ENCODE results near the gene SLC22A13. TPM values are rescaled to one million over a fixed set of nuclear protein-coding genes. Genes with fewer than 3 reads are reported as not detected.

SLC22A13 gene
- total and polyA plus RNA-seq, 4 donors: 0.08 to 0.64 (median 0.20) TPM; not detected in 1

- H3K36me3 ChIP-seq (ENCODE audit: control insufficient read depth in 4 of 4, insufficient read depth in 4 of 4, low read length in 4 of 4): no peaks in the 10 kb centered on the region
- no peaks in the 10 kb centered on the region for H3K27me3 ChIP-seq (ENCODE audit: control insufficient read depth in 3 of 3, insufficient read depth in 3 of 3, low read length in 2 of 3)
- DNase-seq (no peak), ATAC-seq (ENCODE audit: insufficient read depth, low FRiP score) (no peak)
- no peak overlapping the region for H3K27ac ChIP-seq (ENCODE audit: low read depth in 1 of 2, low read length in 1 of 2)
- H3K4me1 ChIP-seq (ENCODE audit: control insufficient read depth in 5 of 5, insufficient read depth in 5 of 5, low read length in 5 of 5): no peaks in the 10 kb centered on the region
- no peak for TF ChIP-seq CTCF (IDR thresholded peaks at IDR 0.05; ENCODE audit: control extremely low read depth, extremely low read depth)
- H3K9me3 ChIP-seq (ENCODE audit: control insufficient read depth in 4 of 4, insufficient read depth in 3 of 4, low read length in 3 of 4): peaks cover 0 to 2% (median 0%) of the 10 kb centered on the region in 4 donors
- WGBS, 2 donors: 79 to 82% methylated on average over 5 of the region's 5 CpGs
- no peak overlapping the region for H3K9ac ChIP-seq (ENCODE audit: insufficient read depth in 1 of 2, low read length in 2 of 2)
- no peak overlapping the region for H3K4me3 ChIP-seq
Observed at GRCh38 chr3:38314764-38315487, 49.3 kb downstream of the SLC22A13 start.

- no peak overlapping the region for H3K9ac ChIP-seq (ENCODE audit: insufficient read depth in 1 of 2, low read length in 2 of 2)
- no peaks in the 10 kb centered on the region for H3K36me3 ChIP-seq (ENCODE audit: control insufficient read depth in 4 of 4, insufficient read depth in 4 of 4, low read length in 4 of 4)
- H3K27me3 ChIP-seq (ENCODE audit: control insufficient read depth in 3 of 3, insufficient read depth in 3 of 3, low read length in 2 of 3): no peaks in the 10 kb centered on the region
- no peak overlapping the region for H3K27ac ChIP-seq (ENCODE audit: low read depth in 1 of 2, low read length in 1 of 2)
- 88 to 97% methylated on average over 10 of the region's 10 CpGs for WGBS, 2 donors
- TF ChIP-seq CTCF (IDR thresholded peaks at IDR 0.05; ENCODE audit: control extremely low read depth, extremely low read depth): no peak
- ATAC-seq (ENCODE audit: insufficient read depth, low FRiP score): no peak
- DNase-seq: no peak
- H3K4me3 ChIP-seq: no peak overlapping the region
- no peaks in the 10 kb centered on the region for H3K4me1 ChIP-seq (ENCODE audit: control insufficient read depth in 5 of 5, insufficient read depth in 5 of 5, low read length in 5 of 5)
- peaks cover 0 to 2% (median 0%) of the 10 kb centered on the region in 4 donors for H3K9me3 ChIP-seq (ENCODE audit: control insufficient read depth in 4 of 4, insufficient read depth in 3 of 4, low read length in 3 of 4)
Observed at GRCh38 chr3:38315488-38316230, 50.0 kb downstream of the SLC22A13 start.

DNA sequence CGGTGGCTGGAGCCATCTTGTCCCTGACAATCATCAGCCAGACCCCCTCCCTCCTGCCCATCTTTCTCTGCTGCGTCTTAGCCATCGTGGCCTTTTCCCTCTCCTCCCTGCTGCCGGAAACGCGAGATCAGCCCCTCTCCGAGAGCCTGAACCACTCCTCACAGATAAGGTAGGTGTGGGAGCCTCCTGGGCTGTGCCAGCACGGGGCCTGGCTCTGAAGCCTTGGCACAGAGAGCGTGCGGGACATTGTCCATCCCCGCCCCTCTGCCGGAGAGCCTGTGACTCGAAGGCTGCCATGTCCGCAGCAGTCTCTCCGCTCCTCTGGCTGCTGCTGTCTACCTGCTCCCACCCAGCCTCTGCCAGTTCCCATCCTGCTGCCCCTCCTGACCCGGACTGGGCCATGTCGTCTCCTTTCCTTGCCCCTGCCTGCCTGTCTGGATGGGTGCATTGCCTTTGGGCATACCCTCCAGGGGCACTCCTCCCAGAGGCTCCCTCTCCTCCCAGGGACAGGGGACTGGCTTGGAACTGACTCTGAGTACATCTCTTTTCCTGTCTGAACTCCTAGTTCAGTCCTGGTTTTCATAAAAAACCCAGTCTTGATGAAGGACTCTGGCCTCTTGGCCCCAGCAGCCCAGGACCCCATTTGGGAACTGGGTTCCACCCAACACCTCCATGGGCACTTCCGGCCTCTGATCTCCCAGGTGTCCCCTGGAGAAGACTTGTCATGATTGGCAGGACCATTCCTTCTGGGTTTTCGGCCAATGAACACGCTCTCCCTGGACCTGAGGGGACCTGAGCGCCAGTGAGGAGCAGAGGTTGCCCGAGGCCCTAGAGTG lies 51.0 kb downstream of the SLC22A13 start:
- no peak for DNase-seq
- no peak overlapping the region for H3K27ac ChIP-seq (ENCODE audit: low read depth in 1 of 2, low read length in 1 of 2)
- H3K27me3 ChIP-seq (ENCODE audit: control insufficient read depth in 3 of 3, insufficient read depth in 3 of 3, low read length in 2 of 3): no peaks in the 10 kb centered on the region
- no peak overlapping the region for H3K4me3 ChIP-seq
- 85 to 90% methylated on average over 22 of the region's 22 CpGs for WGBS, 2 donors
- ATAC-seq (ENCODE audit: insufficient read depth, low FRiP score): no peak
- peaks cover 0 to 2% (median 0%) of the 10 kb centered on the region in 4 donors for H3K9me3 ChIP-seq (ENCODE audit: control insufficient read depth in 4 of 4, insufficient read depth in 3 of 4, low read length in 3 of 4)
- no peak for TF ChIP-seq CTCF (IDR thresholded peaks at IDR 0.05; ENCODE audit: control extremely low read depth, extremely low read depth)
- H3K36me3 ChIP-seq (ENCODE audit: control insufficient read depth in 4 of 4, insufficient read depth in 4 of 4, low read length in 4 of 4): no peaks in the 10 kb centered on the region
- no peaks in the 10 kb centered on the region for H3K4me1 ChIP-seq (ENCODE audit: control insufficient read depth in 5 of 5, insufficient read depth in 5 of 5, low read length in 5 of 5)
- H3K9ac ChIP-seq (ENCODE audit: insufficient read depth in 1 of 2, low read length in 2 of 2): no peak overlapping the region
